PC-3 (cell line): ENCODE results near the gene ZNF74.

Source experiments
- CTCF ChIP-seq: fragments of 300-600 bp; sonication (generic); conservative IDR thresholded peaks from 2 replicates; pipeline ENCODE4 v1.5.1; 2017; ENCODE audit warnings: antibody characterized with exemption, low read depth, mild to moderate bottlenecking, low read length
- EZH2 ChIP-seq: fragments of 300-600 bp; sonication (generic); IDR thresholded peaks from one replicate; pipeline ENCODE4 v1.6.1; 2017; ENCODE audit warnings: antibody characterized with exemption, mild to moderate bottlenecking, low read length; ENCODE audit not compliant: unreplicated experiment
- EZH2phosphoT487 ChIP-seq: fragments of 300-600 bp; sonication (generic); IDR thresholded peaks from 2 replicates; pipeline ENCODE4 v1.6.1; 2018; ENCODE audit warnings: mild to moderate bottlenecking, antibody characterized with exemption, low read length, borderline replicate concordance

GRCh38 chr22:20427945-20428417 is 34.0 kb downstream of the ZNF74 start:
- no peak for TF ChIP-seq CTCF
- TF ChIP-seq EZH2phosphoT487, result no peak
- no peak for TF ChIP-seq EZH2
